Measurements from ENCODE around the gene TBC1D13. TPM values are rescaled to one million over a fixed set of nuclear protein-coding genes. Genes with fewer than 3 reads are reported as not detected.

The TBC1D13 gene
- total and polyA plus RNA-seq, 2 of the 4 experiments (the other 2 are of a cell fraction), result 9.1 to 26.4 TPM

DNA sequence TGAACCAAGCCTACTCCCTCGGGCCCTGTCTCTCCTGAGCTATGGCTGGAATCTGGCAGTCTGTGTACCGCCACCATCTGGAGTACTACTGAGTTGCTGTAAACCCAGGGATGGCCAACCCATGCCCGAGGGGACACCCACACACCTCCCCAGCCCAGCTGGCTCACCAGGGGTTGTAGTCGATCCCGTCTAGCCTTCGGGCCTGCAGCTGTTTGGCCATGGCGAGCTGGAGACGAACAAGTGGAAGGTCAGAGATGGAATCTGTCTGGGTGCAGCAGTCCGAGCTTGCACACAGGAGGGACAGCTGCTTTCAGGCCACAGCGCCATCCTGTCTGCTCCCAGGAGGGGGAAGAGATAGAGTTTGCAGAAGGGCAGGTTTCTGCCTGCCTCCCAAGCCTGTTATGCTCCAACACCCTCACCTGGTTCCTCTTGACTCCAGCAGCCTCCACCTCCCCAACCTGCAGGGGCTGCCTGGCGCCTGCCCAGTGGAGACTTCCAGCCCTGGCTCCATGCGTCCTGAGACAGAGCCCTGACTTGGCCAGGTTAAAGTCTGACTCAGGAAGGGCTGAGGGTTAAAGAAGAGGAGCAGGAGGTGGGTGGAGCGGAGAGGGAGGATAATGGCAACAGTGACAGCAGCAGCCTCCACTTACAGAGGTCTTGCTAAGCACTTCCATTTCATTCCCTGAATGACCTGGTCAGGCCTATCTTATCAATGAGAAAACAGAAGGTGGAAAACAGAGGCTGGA is 58.3 kb downstream of the TBC1D13 start:
- peaks cover 3% of the 10 kb centered on the region; the same call in 1 of the 2 replicates for H3K36me3 ChIP-seq (ENCODE audit: control insufficient read depth, insufficient read depth, low read length)
- no peak overlapping the region for H3K56ac ChIP-seq (ENCODE audit: extremely low read depth, insufficient read depth, low read length)
- ChIA-PET POLR2A (ENCODE audit: unreplicated experiment) (interaction anchor here (1.1 kb wide), 1 partner anchor 28 kb away, joined by 16 read pairs; no protein-coding TSS in a partner anchor), CTCF (interaction anchor here (0.6 kb wide), 1 partner anchor 159 kb away, joined by 3 read pairs; no protein-coding TSS in a partner anchor)
- in situ Hi-C loops (cut with MboI; ENCODE audit: low sequenced_read_pairs) (no loop called here), intact Hi-C loops (cut with micrococcal nuclease) (no loop called here), dilution Hi-C loops (cut with HindIII; ENCODE audit: low sequenced_read_pairs, unreplicated experiment) (no loop called here)
- H3K14ac ChIP-seq (replicated peaks; ENCODE audit: low read depth, low read length), result no peak overlapping the region
- ATAC-seq (ENCODE audit: low read depth), result peak; percentile 82
- no peaks in the 10 kb centered on the region for H3K27me3 ChIP-seq (ENCODE audit: control insufficient read depth, insufficient read depth, low read length)
- no peak overlapping the region for H4K91ac ChIP-seq (ENCODE audit: insufficient read depth, low read depth, low read length)
- no peak overlapping the region for H3K4me2 ChIP-seq (ENCODE audit: low read depth, low read length)
- no peaks in the 10 kb centered on the region; the same call in 1 of the 2 replicates for H3K9me3 ChIP-seq (ENCODE audit: control insufficient read depth, insufficient read depth, low read length)
- 17% methylated on average over 1 of the region's 13 CpGs; no CpG with 5 or more reads in 1 of the 2 experiments for WGBS, 2 experiments (ENCODE audit: extremely low coverage in 2 of 2, insufficient read length in 1 of 2)
- H2AK9ac ChIP-seq (replicated peaks; ENCODE audit: low read depth, low read length, poor library complexity), result no peak overlapping the region
- H4K8ac ChIP-seq (ENCODE audit: low read depth in 2 of 2, low read length in 2 of 2), result no peak overlapping the region
- no TSS peak for BruUV-seq (replicated peaks)
- H2AK5ac ChIP-seq (ENCODE audit: low read depth, low read length), result no peak overlapping the region
- no peak for DNase-seq
- H3K79me1 ChIP-seq (ENCODE audit: low read depth in 1 of 2, low read length in 2 of 2), result peaks cover 0 to 14% of the 10 kb centered on the region in 2 experiments; a peak in 2 of 4 replicates
- H2BK120ac ChIP-seq (ENCODE audit: low read depth, low read length), result no peak overlapping the region
- H2AFZ ChIP-seq (replicated peaks; ENCODE audit: low read length, poor library complexity), result no peak overlapping the region
- no peaks in the 10 kb centered on the region for H3K4me1 ChIP-seq (ENCODE audit: control insufficient read depth, insufficient read depth, low read length)
- no peak overlapping the region for H3K23ac ChIP-seq (ENCODE audit: low read depth, low read length)
- H3K4me3 ChIP-seq (ENCODE audit: insufficient read depth, low read depth, low read length), result no peak overlapping the region
- H2BK5ac ChIP-seq (ENCODE audit: low read depth, low read length, poor library complexity, severe bottlenecking), result no peak overlapping the region
- H3K9ac ChIP-seq (ENCODE audit: low read depth, low read length), result no peak overlapping the region
- H3K9me1 ChIP-seq (ENCODE audit: insufficient read depth, low read length), result 0 out of 2 replicates have a peak, but pooled peaks cover 3% of the 10 kb centered on the region
- H3K27ac ChIP-seq (ENCODE audit: insufficient read depth, low read length), result no peak overlapping the region
- H4K20me1 ChIP-seq (ENCODE audit: insufficient read depth, low read length), result no peaks in the 10 kb centered on the region; the same call in 1 of the 2 replicates
- TF ChIP-seq, protein P1, sequence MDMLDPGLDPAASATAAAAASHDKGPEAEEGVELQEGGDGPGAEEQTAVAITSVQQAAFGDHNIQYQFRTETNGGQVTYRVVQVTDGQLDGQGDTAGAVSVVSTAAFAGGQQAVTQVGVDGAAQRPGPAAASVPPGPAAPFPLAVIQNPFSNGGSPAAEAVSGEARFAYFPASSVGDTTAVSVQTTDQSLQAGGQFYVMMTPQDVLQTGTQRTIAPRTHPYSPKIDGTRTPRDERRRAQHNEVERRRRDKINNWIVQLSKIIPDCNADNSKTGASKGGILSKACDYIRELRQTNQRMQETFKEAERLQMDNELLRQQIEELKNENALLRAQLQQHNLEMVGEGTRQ (IDR thresholded peaks at IDR 0.05; ENCODE audit: low read depth, low read length), result no peak
- TF ChIP-seq, protein P2, sequence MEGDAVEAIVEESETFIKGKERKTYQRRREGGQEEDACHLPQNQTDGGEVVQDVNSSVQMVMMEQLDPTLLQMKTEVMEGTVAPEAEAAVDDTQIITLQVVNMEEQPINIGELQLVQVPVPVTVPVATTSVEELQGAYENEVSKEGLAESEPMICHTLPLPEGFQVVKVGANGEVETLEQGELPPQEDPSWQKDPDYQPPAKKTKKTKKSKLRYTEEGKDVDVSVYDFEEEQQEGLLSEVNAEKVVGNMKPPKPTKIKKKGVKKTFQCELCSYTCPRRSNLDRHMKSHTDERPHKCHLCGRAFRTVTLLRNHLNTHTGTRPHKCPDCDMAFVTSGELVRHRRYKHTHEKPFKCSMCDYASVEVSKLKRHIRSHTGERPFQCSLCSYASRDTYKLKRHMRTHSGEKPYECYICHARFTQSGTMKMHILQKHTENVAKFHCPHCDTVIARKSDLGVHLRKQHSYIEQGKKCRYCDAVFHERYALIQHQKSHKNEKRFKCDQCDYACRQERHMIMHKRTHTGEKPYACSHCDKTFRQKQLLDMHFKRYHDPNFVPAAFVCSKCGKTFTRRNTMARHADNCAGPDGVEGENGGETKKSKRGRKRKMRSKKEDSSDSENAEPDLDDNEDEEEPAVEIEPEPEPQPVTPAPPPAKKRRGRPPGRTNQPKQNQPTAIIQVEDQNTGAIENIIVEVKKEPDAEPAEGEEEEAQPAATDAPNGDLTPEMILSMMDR (conservative IDR thresholded peaks at IDR 0.05; ENCODE audit: low read depth, low read length), result 0 out of 2 replicates have a peak, but pooled peaks have one; percentile 3
- no peak overlapping the region for H4K5ac ChIP-seq (ENCODE audit: low read depth, low read length)
- H3K18ac ChIP-seq (ENCODE audit: low read depth, low read length), result no peak overlapping the region
- H3K4ac ChIP-seq (ENCODE audit: low read depth, low read length), result no peak overlapping the region
- no peak overlapping the region for H2BK15ac ChIP-seq (ENCODE audit: low read depth, low read length)
- H2BK20ac ChIP-seq (ENCODE audit: low read depth, low read length), result no peak overlapping the region

Data from IMR-90 (cell line).